Stimulated activated CD8-positive, alpha-beta memory T cell treated with anti-CD3 and anti-CD28 coated beads, Interleukin-15, amount 100 ng/mL, for 24 hours (primary cell): ENCODE results near the gene SMYD3.
"Not testable (repeated sequence)": the region's sequence is repeated elsewhere in the genome, so short reads cannot be mapped to it uniquely, and the experiment has no call there.

Experiments used
- DNase-seq: peaks from one replicate; pipeline ENCODE4 v3.0.0-alpha.2; 2020; ENCODE audit warnings: low read depth

The SMYD3 gene

GRCh38 chr1:246108278-246108925 lies 398.7 kb downstream of the SMYD3 start:
- DNase-seq = no peak

GRCh38 chr1:246107516-246108277 lies 399.4 kb downstream of the SMYD3 start:
- DNase-seq = no peak

- no peak for DNase-seq
Observed at GRCh38 chr1:246106342-246106763, 400.7 kb downstream of the SMYD3 start.

- DNase-seq = no peak
Observed at GRCh38 chr1:246104927-246105326, 402.2 kb downstream of the SMYD3 start.

- no peak for DNase-seq
Observed at GRCh38 chr1:246099570-246099969, 407.5 kb downstream of the SMYD3 start.

- no peak for DNase-seq
Observed at GRCh38 chr1:246096356-246096755, 410.7 kb downstream of the SMYD3 start.

GRCh38 chr1:246095443-246095842 lies 411.6 kb downstream of the SMYD3 start:
- no peak for DNase-seq

GRCh38 chr1:246093230-246093629 lies 413.8 kb downstream of the SMYD3 start:
- DNase-seq = no peak

- no peak for DNase-seq
Observed at GRCh38 chr1:246092136-246092535, 414.9 kb downstream of the SMYD3 start.

- no peak for DNase-seq
Observed at GRCh38 chr1:246091477-246091876, 415.6 kb downstream of the SMYD3 start.

- no peak for DNase-seq
Observed at GRCh38 chr1:246086191-246086590, 420.9 kb downstream of the SMYD3 start.

- DNase-seq = no peak
Observed at GRCh38 chr1:246083416-246083815, 423.7 kb downstream of the SMYD3 start.

GRCh38 chr1:246081856-246082668 lies 425.0 kb downstream of the SMYD3 start:
- no peak for DNase-seq

- DNase-seq = no peak
Observed at GRCh38 chr1:246081138-246081702, 425.9 kb downstream of the SMYD3 start.

- no peak for DNase-seq
Observed at GRCh38 chr1:246080031-246080430, 427.0 kb downstream of the SMYD3 start.

GRCh38 chr1:246078888-246079252 lies 428.2 kb downstream of the SMYD3 start:
- no peak for DNase-seq

- no peak for DNase-seq
Observed at GRCh38 chr1:246078126-246078887, 428.8 kb downstream of the SMYD3 start.

- DNase-seq = no peak
Observed at GRCh38 chr1:246077476-246077875, 429.6 kb downstream of the SMYD3 start.

- no peak for DNase-seq
Observed at GRCh38 chr1:246074421-246074820, 432.7 kb downstream of the SMYD3 start.

GRCh38 chr1:246072456-246072955 lies 434.6 kb downstream of the SMYD3 start:
- DNase-seq = no peak

GRCh38 chr1:246071981-246072380 lies 435.1 kb downstream of the SMYD3 start:
- DNase-seq = not testable (repeated sequence)

- not testable (repeated sequence) for DNase-seq
Observed at GRCh38 chr1:246071561-246071960, 435.5 kb downstream of the SMYD3 start.
